Activated CD4-positive, alpha-beta T cell treated with anti-CD3 and anti-CD28 coated beads, Interleukin-2, amount 50 U/mL, for 4 hours (primary cell): ENCODE data around the gene ANO10.
"Not testable (repeated sequence)": the region's sequence is repeated elsewhere in the genome, so short reads cannot be mapped to it uniquely, and the experiment has no call there.

Experiments
- DNase-seq, 2 experiments: peaks; one replicate each; pipeline ENCODE4 v3.0.0-alpha.2; 2020

Gene ANO10

GRCh38 chr3:43369404-43370292 is 252.2 kb downstream of the ANO10 start:
- no peak for DNase-seq

DNA sequence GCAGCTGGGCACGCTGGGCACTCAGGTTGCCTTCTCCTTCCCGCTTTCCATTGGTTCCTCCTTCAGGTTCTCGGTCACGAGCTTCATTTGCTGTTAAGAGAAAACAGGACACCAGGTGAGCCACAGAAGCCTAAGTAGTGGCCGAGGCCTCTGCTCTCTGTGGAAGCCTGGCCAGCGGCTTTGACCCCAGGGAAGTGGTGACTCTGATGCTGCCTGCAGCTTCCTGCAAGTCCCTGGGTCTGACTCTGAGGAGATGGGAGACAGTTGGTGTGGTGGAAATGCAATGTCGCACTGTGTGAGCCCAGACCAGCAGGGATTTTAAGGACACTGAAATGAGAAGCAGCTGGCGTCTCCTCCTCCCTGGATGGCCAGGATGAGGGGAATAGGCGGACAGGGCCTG is 254.9 kb downstream of the ANO10 start:
- no peak for DNase-seq

DNA sequence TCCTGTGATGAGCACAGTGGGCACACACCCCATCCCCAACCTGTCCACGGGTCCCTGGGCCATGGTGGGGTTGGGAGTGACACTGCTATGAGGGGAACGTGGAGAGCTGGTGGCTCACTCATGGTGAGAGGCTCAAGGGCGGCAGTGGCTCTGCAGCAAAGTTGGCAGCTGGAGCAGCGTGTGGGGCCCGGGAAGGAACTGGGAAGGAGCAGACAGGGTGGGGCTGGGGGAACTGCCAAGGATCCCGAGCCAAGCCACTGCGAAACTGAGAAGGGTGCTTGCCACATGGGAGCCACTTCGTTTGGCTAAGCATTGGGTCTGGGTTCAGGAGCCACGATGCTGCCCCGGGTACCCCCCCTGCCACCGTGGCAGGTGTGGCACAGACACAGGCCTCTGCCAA is 255.3 kb downstream of the ANO10 start:
- no peak for DNase-seq

DNA sequence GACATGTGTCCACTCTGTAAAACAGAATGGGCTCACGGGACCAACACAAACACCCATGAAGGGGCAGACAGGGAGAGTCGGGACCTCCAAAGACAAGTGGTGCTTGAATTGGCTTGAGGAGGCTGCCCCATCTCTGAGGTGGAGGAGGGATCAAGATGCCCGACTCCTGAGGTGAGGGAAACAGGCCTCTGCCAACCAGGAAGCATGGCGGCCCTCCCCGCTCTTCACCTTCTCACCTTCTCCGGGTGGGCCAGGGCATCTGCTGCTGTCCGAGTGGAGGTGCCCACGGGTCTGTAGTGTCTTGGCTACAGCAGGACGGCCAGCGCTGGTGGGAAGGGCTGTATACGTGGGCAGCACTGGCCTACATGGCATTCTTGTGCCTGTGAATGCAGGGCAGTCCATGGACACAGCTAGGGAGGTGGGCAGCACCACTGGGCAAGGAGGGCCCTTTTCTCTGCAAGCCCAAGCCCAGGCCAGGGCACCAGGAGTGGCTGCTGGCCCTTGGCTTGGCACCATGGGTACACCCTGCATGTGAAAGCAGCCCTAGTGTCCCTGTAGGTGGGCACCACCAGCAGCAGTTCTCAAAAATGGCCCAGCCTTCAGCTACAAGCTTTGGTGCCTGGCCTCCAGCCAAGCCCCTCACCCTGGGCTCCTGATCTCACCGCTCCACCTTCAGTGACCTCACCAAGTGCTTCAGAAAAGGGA is 256.1 kb downstream of the ANO10 start:
- no peak for DNase-seq

GRCh38 chr3:43364926-43365325 is 256.9 kb downstream of the ANO10 start:
- no peak for DNase-seq

GRCh38 chr3:43364494-43364893 is 257.3 kb downstream of the ANO10 start:
- no peak for DNase-seq

DNA sequence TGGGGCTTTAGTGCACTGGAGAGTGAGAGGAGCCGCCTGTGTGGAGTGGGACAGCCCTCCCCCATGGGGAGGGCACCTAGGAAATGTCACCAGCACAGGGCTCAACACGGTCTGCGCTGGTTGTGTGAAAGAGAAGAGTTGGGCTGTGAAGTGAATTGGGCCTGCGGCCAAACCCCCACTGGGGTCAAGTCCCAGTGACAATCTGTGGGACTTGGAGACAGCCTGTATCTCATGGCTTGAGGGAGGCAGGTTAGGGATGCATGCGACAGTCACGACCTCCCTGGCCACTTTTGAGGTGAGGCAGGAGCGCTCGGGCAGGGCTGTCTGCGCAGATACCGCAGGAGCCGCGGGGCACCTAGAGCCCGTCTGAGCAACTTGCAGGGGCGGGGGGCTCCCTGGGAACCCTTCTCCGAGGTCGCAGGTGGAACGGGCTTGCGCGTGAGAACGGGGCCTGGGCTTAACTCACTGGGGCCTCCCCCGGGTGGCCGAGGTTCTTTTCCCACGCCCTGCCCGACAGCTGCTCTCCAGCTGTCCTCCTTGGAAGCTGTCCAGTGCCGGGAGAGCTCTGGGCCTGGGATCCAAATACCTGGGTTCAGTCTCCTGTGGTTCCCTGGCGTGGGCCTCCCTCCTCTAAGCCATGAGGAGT is 258.1 kb downstream of the ANO10 start:
- DNase-seq: no peak

GRCh38 chr3:43362961-43363360 is 258.9 kb downstream of the ANO10 start:
- DNase-seq: no peak

- DNase-seq: no peak
These were observed 259.6 kb downstream of the ANO10 start for GRCh38 chr3:43362183-43362582.

DNA sequence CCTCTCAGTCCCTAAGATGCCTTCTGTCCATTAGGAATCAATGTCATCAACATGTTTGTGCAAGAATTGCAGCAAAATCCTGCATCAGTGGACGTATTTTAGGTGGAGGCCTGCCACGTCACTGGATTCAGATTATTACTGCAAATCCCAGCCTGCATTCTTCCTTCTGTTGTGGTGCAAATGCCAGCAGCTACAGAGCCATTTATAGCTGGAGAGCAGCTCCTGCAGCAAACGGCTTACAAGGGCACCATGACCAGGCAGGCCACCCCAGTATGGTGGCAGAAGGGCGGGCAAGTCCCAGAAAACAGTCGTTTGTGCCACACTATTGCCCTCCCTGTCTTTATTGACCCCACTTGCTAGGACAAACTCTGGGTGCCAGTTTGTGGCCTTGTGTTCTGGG is 260.7 kb downstream of the ANO10 start:
- DNase-seq: no peak

DNA sequence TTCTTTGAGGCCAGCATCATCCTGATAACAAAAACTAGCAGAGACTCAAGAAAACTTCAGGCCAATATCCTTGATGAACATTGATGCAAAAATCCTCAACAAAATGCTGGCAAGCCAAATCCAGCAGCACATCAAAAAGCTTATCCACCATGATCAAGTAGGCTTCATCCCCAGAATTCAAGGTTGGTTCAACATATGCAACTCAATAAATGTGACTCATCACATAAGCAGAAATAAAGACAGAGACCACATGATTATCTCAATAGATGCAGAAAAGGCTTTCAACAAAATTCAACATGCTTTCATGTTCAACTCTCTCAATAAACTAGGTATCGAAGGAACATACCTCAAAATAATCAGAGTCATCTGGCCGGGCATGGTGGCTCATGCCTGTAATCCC is 265.8 kb downstream of the ANO10 start:
- not testable (repeated sequence) for DNase-seq

DNA sequence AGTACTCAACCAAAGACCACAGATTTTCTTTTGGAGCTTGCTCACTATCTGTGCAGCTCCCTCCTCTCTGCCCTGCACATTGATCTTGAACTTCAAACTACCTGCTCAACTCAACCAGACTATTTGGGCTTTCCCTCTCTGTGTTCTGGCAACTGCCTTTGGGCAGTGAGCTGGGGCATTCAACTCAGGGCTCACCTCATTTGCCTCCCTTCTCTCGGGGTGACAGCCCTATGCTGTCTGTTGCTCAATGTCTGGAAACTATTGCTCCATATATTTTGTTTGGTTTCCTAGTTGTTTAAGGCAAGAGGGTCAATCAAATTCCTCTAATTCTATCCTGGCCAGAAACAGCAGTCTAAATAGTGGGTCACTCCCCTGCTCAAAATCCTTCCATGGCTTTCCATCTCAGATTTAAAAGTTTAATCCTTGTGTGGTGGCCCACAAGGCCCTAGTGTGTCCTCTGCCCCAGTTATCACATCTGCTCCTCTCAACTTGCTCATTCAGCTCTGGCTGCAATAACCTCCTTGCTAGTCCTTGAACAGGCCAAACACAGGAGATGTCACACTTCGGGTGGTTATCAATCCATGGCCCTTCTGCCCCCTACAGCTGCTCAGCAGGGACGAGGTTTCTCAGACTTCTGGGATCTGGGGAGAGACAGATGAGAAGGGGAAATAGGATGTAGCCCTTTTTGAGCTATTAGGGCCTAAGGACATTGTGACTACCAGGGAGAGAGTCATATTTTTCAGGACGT is 267.7 kb downstream of the ANO10 start:
- DNase-seq: no peak

- DNase-seq: no peak
These were observed 268.4 kb downstream of the ANO10 start for GRCh38 chr3:43353393-43353792.

- no peak for DNase-seq
These were observed 272.1 kb downstream of the ANO10 start for GRCh38 chr3:43349716-43350115.

GRCh38 chr3:43348852-43349574 is 272.8 kb downstream of the ANO10 start:
- no peak for DNase-seq

- DNase-seq: no peak
These were observed 273.5 kb downstream of the ANO10 start for GRCh38 chr3:43348350-43348749.

- DNase-seq: no peak
These were observed 274.0 kb downstream of the ANO10 start for GRCh38 chr3:43347774-43348173.

DNA sequence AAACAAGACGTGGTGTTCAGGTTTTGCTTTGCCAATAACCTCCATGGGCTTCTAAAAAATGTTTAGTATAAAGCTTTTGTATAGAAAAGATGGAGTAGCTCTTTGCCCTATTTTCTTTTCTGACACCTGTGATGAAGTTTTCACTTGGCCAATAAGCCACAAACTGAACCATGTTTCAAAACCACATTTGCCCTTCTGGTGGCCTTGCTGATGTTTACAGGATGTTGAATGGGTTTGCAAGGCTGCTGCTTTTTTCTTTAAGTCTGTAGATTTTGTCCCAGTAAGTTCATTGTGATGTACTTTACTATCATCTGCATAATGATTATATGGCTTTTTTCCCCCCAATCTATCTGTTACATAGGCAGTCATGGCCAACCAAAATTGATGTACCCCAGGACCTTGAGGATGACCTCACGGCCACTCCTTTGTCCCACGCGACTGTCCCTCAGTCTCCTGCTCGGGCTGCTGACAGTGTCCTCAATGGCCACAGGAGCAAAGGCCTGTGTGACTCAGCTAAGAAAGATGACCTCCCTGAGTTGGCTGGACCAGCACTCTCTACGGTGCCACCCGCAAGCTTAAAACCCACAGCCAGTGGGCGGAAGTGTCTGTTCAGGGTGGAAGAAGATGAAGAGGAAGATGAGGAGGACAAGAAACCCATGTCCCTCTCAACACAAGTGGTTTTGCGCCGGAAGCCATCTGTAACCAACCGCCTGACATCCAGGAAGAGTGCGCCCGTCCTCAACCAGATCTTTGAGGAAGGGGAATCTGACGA is 274.6 kb downstream of the ANO10 start:
- DNase-seq: no peak

- no peak for DNase-seq
These were observed 275.9 kb downstream of the ANO10 start for GRCh38 chr3:43345877-43346276.

- no peak for DNase-seq
These were observed 276.6 kb downstream of the ANO10 start for GRCh38 chr3:43345246-43345645.

- DNase-seq: no peak
These were observed 277.3 kb downstream of the ANO10 start for GRCh38 chr3:43344520-43344919.

DNA sequence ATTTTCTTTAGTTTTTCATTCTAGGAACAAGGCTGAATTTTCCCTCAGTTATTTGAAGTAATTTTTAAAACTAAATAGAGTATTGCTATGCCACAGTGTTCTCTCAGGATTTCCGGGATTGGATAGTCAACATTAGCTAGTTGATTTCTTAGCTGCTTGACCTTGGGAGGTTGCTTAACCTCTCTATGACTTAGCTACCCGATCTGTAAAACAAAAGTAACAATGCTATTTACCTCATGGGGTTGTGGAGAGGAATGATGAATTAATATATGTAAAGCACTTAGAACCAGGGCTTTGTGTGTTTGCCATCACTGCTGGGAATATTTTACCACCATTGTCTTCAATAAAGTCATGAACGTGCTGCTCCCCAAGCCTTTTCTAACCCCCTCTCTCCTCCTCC is 278.0 kb downstream of the ANO10 start:
- no peak for DNase-seq
